Parathyroid adenoma (tissue), 2 donors: ENCODE measurements around the gene TRAP1.

ENCODE experiments used
- H2AFZ ChIP-seq: fragments of 300-600 bp; sonication (generic); one replicate; pipeline ENCODE4 v1.7.0; 2017; ENCODE audit warnings: antibody characterized with exemption, mild to moderate bottlenecking
- H3K27ac ChIP-seq: fragments of 300-600 bp; sonication (generic); one replicate; pipeline ENCODE4 v1.7.0; 2017
- H3K27me3 ChIP-seq: fragments of 300-600 bp; sonication (generic); one replicate; pipeline ENCODE4 v1.7.0; 2017; ENCODE audit warnings: low read length; ENCODE audit not compliant: control insufficient read depth, insufficient read depth
- H3K36me3 ChIP-seq: fragments of 300-600 bp; sonication (generic); one replicate; pipeline ENCODE4 v1.7.0; 2017; ENCODE audit warnings: low read length; ENCODE audit not compliant: control insufficient read depth, insufficient read depth
- H3K4me1 ChIP-seq: fragments of 300-600 bp; sonication (generic); one replicate; pipeline ENCODE4 v1.7.0; 2017; ENCODE audit warnings: control low read depth
- H3K4me2 ChIP-seq: fragments of 300-600 bp; sonication (generic); one replicate; pipeline ENCODE4 v1.7.0; 2017; ENCODE audit warnings: low read length
- H3K4me3 ChIP-seq: fragments of 300-600 bp; sonication (generic); one replicate; pipeline ENCODE4 v1.7.0; 2017; ENCODE audit warnings: low read depth, low read length
- H3K79me2 ChIP-seq: fragments of 300-600 bp; sonication (generic); one replicate; pipeline ENCODE4 v1.7.0; 2017; ENCODE audit warnings: control low read depth
- H3K9ac ChIP-seq: fragments of 300-600 bp; sonication (generic); one replicate; pipeline ENCODE4 v1.7.0; 2017; ENCODE audit warnings: mild to moderate bottlenecking
- H3K9me3 ChIP-seq: fragments of 300-600 bp; sonication (generic); one replicate; pipeline ENCODE4 v1.7.0; 2017; ENCODE audit warnings: low read length; ENCODE audit not compliant: control insufficient read depth
- CTCF ChIP-seq: fragments of 300-600 bp; sonication (generic); IDR thresholded peaks from one replicate; pipeline ENCODE4 v1.7.0; 2017; ENCODE audit warnings: antibody characterized with exemption, mild to moderate bottlenecking
- donor health status: primary hyperparathyroidism.

Gene TRAP1

GRCh38 chr16:3641801-3642396 lies 75.4 kb downstream of the TRAP1 start:
- Histone ChIP-seq H3K9me3 (no peaks in the 10 kb centered on the region), H3K4me2 (no peak overlapping the region), H3K27me3 (no peaks in the 10 kb centered on the region), H3K36me3 (no peaks in the 10 kb centered on the region), H3K27ac (no peak overlapping the region), H3K4me1 (no peaks in the 10 kb centered on the region), H3K9ac (no peak overlapping the region), H3K4me3 (no peak overlapping the region), H3K79me2 (peaks cover 2% of the 10 kb centered on the region), H2AFZ (no peak overlapping the region)
- TF ChIP-seq CTCF: no peak

- Histone ChIP-seq H3K79me2 (peaks cover 2% of the 10 kb centered on the region), H3K4me3 (no peak overlapping the region), H3K9ac (no peak overlapping the region), H3K36me3 (no peaks in the 10 kb centered on the region), H3K4me2 (no peak overlapping the region), H3K27me3 (no peaks in the 10 kb centered on the region), H3K27ac (no peak overlapping the region), H3K4me1 (no peaks in the 10 kb centered on the region), H2AFZ (no peak overlapping the region), H3K9me3 (no peaks in the 10 kb centered on the region)
- TF ChIP-seq CTCF: no peak
These were observed 76.5 kb downstream of the TRAP1 start for GRCh38 chr16:3640632-3641501.

GRCh38 chr16:3640207-3640606 lies 77.1 kb downstream of the TRAP1 start:
- TF ChIP-seq CTCF: no peak
- Histone ChIP-seq H3K4me3 (no peak overlapping the region), H3K79me2 (peaks cover 2% of the 10 kb centered on the region), H3K27ac (no peak overlapping the region), H3K9ac (no peak overlapping the region), H3K27me3 (no peaks in the 10 kb centered on the region), H3K36me3 (no peaks in the 10 kb centered on the region), H3K4me1 (no peaks in the 10 kb centered on the region), H3K4me2 (no peak overlapping the region), H3K9me3 (no peaks in the 10 kb centered on the region), H2AFZ (no peak overlapping the region)

- Histone ChIP-seq H3K9me3 (no peaks in the 10 kb centered on the region), H2AFZ (no peak overlapping the region), H3K4me3 (no peak overlapping the region), H3K36me3 (no peaks in the 10 kb centered on the region), H3K9ac (no peak overlapping the region), H3K27me3 (no peaks in the 10 kb centered on the region), H3K4me2 (no peak overlapping the region), H3K4me1 (no peaks in the 10 kb centered on the region), H3K27ac (no peak overlapping the region), H3K79me2 (peaks cover 10% of the 10 kb centered on the region)
- TF ChIP-seq CTCF: no peak
These were observed 78.2 kb downstream of the TRAP1 start for GRCh38 chr16:3638916-3639644.
